GM12878 (cell line): ENCODE data around the gene LPAR5.

ENCODE experiments used
- ASH2L ChIP-seq: fragments of 300-600, 200-600 bp; sonication (generic); IDR thresholded peaks from 2 replicates; pipeline ENCODE4 v1.6.1; 2017; ENCODE audit warnings: low read depth, mild to moderate bottlenecking, borderline replicate concordance
- SIN3A ChIP-seq: IDR thresholded peaks from 2 replicates; pipeline ENCODE4 v1.6.1; 2012; ENCODE audit warnings: low read depth, low read length, improper control_type of control experiment
- TF ChIP-seq, protein P1 (sequence below), 3 experiments: IDR thresholded peaks in 2 of 3; conservative IDR thresholded peaks in 1 of 3; 2 replicates each; pipeline ENCODE4 v1.5.1; 2011; ENCODE audit warnings: low read depth in 3 of 3, low read length in 3 of 3, mild to moderate bottlenecking in 3 of 3, control low read depth in 2 of 3, moderate library complexity in 2 of 3, inconsistent platforms in 1 of 3, mixed read lengths in 1 of 3; ENCODE audit not compliant: control insufficient read depth in 2 of 3, insufficient read depth in 1 of 3; ENCODE audit errors: extremely low read depth in 1 of 3

GRCh38 chr12:6653342-6653741, 17.6 kb upstream of the LPAR5 start:
- no peak for TF ChIP-seq SIN3A
- no peak for TF ChIP-seq ASH2L
- TF ChIP-seq, protein P1, sequence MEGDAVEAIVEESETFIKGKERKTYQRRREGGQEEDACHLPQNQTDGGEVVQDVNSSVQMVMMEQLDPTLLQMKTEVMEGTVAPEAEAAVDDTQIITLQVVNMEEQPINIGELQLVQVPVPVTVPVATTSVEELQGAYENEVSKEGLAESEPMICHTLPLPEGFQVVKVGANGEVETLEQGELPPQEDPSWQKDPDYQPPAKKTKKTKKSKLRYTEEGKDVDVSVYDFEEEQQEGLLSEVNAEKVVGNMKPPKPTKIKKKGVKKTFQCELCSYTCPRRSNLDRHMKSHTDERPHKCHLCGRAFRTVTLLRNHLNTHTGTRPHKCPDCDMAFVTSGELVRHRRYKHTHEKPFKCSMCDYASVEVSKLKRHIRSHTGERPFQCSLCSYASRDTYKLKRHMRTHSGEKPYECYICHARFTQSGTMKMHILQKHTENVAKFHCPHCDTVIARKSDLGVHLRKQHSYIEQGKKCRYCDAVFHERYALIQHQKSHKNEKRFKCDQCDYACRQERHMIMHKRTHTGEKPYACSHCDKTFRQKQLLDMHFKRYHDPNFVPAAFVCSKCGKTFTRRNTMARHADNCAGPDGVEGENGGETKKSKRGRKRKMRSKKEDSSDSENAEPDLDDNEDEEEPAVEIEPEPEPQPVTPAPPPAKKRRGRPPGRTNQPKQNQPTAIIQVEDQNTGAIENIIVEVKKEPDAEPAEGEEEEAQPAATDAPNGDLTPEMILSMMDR (IDR thresholded peaks at IDR 0.05 in 2 of 3, conservative IDR thresholded peaks at IDR 0.05 in 1 of 3; ENCODE audit: control insufficient read depth in 2 of 3, extremely low read depth in 1 of 3, insufficient read depth in 1 of 3, low read depth in 3 of 3, low read length in 3 of 3): no peak
